SU-DHL-6 (cell line): ENCODE data around the gene CCDC40.

Experiments used
- EZH2phosphoT487 ChIP-seq: fragments of 200-600 bp; sonication (generic), shearing (Covaris generic); conservative IDR thresholded peaks from 2 replicates; pipeline ENCODE4 v1.6.1; 2018; ENCODE audit warnings: mild to moderate bottlenecking, antibody characterized with exemption, low read length, moderate library complexity, mixed read lengths
- TF ChIP-seq, protein P1 (sequence below): fragments of 200-600 bp; sonication (generic); IDR thresholded peaks from one replicate; pipeline ENCODE4 v1.5.1; 2017; ENCODE audit warnings: antibody characterized with exemption, mild to moderate bottlenecking, low read length, moderate library complexity; ENCODE audit not compliant: insufficient read depth, poor library complexity, severe bottlenecking

DNA sequence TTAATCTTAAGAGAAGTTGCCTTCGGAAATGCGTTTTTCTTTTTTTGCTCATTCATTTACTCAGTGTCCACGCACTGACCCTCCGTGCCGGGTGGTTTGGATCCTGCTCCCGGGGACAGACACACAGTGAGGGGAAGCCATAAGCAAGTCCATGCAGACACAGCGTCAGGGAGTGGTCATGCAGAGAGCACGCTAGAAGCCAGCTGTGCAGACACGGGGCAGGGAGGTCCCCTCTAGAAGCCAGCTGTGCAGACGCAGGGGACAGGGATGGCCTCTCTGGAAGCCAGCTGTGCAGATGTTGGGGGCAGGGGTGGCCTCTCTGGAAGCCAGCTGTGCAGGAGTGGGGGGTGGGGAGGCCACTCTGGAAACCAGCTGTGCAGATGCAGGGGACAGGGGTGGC, 69.7 kb downstream of the CCDC40 start:
- TF ChIP-seq, protein P1, sequence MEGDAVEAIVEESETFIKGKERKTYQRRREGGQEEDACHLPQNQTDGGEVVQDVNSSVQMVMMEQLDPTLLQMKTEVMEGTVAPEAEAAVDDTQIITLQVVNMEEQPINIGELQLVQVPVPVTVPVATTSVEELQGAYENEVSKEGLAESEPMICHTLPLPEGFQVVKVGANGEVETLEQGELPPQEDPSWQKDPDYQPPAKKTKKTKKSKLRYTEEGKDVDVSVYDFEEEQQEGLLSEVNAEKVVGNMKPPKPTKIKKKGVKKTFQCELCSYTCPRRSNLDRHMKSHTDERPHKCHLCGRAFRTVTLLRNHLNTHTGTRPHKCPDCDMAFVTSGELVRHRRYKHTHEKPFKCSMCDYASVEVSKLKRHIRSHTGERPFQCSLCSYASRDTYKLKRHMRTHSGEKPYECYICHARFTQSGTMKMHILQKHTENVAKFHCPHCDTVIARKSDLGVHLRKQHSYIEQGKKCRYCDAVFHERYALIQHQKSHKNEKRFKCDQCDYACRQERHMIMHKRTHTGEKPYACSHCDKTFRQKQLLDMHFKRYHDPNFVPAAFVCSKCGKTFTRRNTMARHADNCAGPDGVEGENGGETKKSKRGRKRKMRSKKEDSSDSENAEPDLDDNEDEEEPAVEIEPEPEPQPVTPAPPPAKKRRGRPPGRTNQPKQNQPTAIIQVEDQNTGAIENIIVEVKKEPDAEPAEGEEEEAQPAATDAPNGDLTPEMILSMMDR: no peak
- TF ChIP-seq EZH2phosphoT487: no peak
